ENCODE results near the gene THAP4. TPM values are rescaled to one million over a fixed set of nuclear protein-coding genes. Genes with fewer than 3 reads are reported as not detected.

THAP4 gene, protein sequence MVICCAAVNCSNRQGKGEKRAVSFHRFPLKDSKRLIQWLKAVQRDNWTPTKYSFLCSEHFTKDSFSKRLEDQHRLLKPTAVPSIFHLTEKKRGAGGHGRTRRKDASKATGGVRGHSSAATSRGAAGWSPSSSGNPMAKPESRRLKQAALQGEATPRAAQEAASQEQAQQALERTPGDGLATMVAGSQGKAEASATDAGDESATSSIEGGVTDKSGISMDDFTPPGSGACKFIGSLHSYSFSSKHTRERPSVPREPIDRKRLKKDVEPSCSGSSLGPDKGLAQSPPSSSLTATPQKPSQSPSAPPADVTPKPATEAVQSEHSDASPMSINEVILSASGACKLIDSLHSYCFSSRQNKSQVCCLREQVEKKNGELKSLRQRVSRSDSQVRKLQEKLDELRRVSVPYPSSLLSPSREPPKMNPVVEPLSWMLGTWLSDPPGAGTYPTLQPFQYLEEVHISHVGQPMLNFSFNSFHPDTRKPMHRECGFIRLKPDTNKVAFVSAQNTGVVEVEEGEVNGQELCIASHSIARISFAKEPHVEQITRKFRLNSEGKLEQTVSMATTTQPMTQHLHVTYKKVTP
- total RNA-seq, result 43.9 TPM
- 10 to 100 TPM; 36.3 to 51.7 (median 43.9) TPM for polyA plus RNA-seq (ENCODE audit: insufficient read depth in 1 of 8, insufficient read length in 8 of 8, low replicate concordance in 1 of 8)
- long read RNA-seq, donor 1, transcript THAP4-204 (6 exons, 2,367 nt), result major isoform, 5 of 6 reads
- long read RNA-seq, donor 1, partial matches to known transcripts, result 0 of 6 reads
- long read RNA-seq, donor 1, other reads (novel, unspliced or antisense), result 0 of 6 reads
- long read RNA-seq, donor 2, result 0 reads
- long read RNA-seq, donor 3, transcript THAP4-204 (6 exons, 2,367 nt), result major isoform, 12 of 20 reads
- long read RNA-seq, donor 3, partial matches to known transcripts, result 6 of 20 reads
- long read RNA-seq, donor 3, other reads (novel, unspliced or antisense), result 0 of 20 reads
- long read RNA-seq, donor 4, partial matches to known transcripts, result 14 of 22 reads
- long read RNA-seq, donor 4, other reads (novel, unspliced or antisense), result 0 of 22 reads
- long read RNA-seq, donor 5, transcript THAP4-204 (6 exons, 2,367 nt), result major isoform, 9 of 37 reads
- long read RNA-seq, donor 5, partial matches to known transcripts, result 27 of 37 reads
- long read RNA-seq, donor 5, other reads (novel, unspliced or antisense), result 0 of 37 reads
- long read RNA-seq, donor 6, transcript THAP4-202 (5 exons, 785 nt), result minor isoform, 6 of 35 reads
- long read RNA-seq, donor 6, transcript THAP4-204 (6 exons, 2,367 nt), result major isoform, 7 of 35 reads
- long read RNA-seq, donor 6, partial matches to known transcripts, result 22 of 35 reads
- long read RNA-seq, donor 6, other reads (novel, unspliced or antisense), result 0 of 35 reads
- long read RNA-seq, donor 7, partial matches to known transcripts, result 7 of 14 reads
- long read RNA-seq, donor 7, other reads (novel, unspliced or antisense), result 0 of 14 reads
- long read RNA-seq, donor 8, partial matches to known transcripts, result 10 of 15 reads
- long read RNA-seq, donor 8, other reads (novel, unspliced or antisense), result 0 of 15 reads
- long read RNA-seq, donor 9, transcript THAP4-202 (5 exons, 785 nt), result major isoform, 10 of 31 reads
- long read RNA-seq, donor 9, partial matches to known transcripts, result 19 of 31 reads
- long read RNA-seq, donor 9, other reads (novel, unspliced or antisense), result 0 of 31 reads
- long read RNA-seq, donor 10, partial matches to known transcripts, result 15 of 22 reads
- long read RNA-seq, donor 10, other reads (novel, unspliced or antisense), result 0 of 22 reads
- long read RNA-seq, donor 11, transcript THAP4-202 (5 exons, 785 nt), result major isoform, 5 of 8 reads
- long read RNA-seq, donor 11, partial matches to known transcripts, result 0 of 8 reads
- long read RNA-seq, donor 11, other reads (novel, unspliced or antisense), result 0 of 8 reads

DNA sequence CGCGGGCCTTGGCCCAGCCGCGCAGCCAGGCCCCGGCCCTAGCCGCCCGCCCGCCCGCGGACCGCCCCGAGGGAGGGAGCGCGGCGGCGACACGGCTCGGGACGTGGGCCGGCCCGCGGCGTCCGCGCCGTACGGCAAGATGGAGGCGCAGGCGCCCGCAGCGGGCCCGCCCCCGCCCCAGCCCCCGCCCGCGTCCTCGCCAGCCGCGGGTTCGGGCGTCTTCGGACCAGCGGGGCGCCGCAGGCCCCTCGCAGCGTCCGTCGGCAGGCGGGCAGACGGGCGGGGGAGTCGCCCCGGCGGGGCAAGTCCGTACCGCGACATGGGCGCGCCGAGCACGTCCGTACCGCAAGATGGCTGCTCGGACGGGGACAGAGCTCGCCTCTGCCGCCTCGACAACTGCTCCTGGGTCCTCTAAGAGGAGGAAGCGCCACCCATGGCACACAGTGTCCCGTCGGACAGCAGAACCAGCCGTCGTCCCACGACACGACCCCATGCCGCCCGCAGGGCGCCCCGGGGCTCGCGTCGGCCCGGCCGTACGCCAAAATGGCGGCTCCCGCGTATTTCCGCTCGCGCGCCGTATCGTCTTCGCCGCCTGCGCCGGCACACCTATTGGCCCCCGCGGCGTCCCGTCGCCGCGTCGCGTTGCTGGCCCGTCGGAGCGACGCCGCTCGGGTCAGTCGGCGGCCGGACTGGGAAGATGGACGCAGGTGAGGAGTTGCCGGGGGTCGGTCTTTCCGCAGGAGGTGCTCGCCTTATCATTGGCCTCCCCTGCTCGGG is at the start of gene THAP4, which contains the start of gene ATG4B:
Gene THAP4 (minus strand): TSS at position 141 of the 777 bp plus-strand sequence. CDS start 141 bp downstream, outside the sequence.
Gene ATG4B (plus strand): TSS at position 676 of the 777 bp plus-strand sequence. CDS start 22 bp downstream, at position 698.
- under 1% methylated on average over 123 of the region's 123 CpGs for WGBS (ENCODE audit: insufficient coverage)

DNA sequence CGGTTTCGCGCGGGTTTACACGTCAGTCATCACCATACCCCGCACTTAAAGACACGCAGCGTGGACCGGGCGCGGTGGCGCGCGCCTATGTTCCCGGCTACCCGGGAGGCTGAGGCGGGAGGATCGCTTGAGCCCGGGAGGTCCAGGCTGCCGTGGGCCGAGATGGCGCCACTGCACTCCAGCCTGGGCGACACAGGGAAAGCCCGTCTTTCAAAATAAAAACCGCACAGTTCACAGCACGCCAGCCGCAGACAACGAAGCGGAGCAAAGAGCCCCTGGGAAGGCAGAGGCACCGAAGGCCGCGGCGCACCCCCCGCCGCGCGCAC is 49.3 kb upstream of the THAP4 start:
- Histone ChIP-seq H3K36me3 (ENCODE audit: control insufficient read depth, insufficient read depth, low read length) (peaks cover 56% of the 10 kb centered on the region), H3K27ac (ENCODE audit: low read length) (peak overlapping the region; percentile 55), H3K27me3 (ENCODE audit: control insufficient read depth, insufficient read depth, low read length) (no peaks in the 10 kb centered on the region), H3K4me3 (ENCODE audit: low read length) (peak overlapping the region; percentile 74), H3K9me3 (replicated peaks; ENCODE audit: control insufficient read depth, low read depth, low read length) (no peaks in the 10 kb centered on the region), H3K4me1 (ENCODE audit: control insufficient read depth, insufficient read depth, low read length) (peaks cover 19% of the 10 kb centered on the region)
- no peak for DNase-seq
- 0% methylated on average over 33 of the region's 37 CpGs for WGBS (ENCODE audit: insufficient coverage)

More for the DNA sequence above, at the start of gene THAP4, which contains the start of gene ATG4B:
- DNase-seq, result peak; percentile 96
- Histone ChIP-seq H3K36me3 (ENCODE audit: control insufficient read depth, insufficient read depth, low read length) (peaks cover 37% of the 10 kb centered on the region), H3K27ac (ENCODE audit: low read length) (peak within 1 kb of the TSS; percentile 99), H3K27me3 (ENCODE audit: control insufficient read depth, insufficient read depth, low read length) (no peaks in the 10 kb centered on the region), H3K9me3 (replicated peaks; ENCODE audit: control insufficient read depth, low read depth, low read length) (peaks cover 3% of the 10 kb centered on the region), H3K4me3 (ENCODE audit: low read length) (peak within 1 kb of the TSS; percentile 86), H3K4me1 (ENCODE audit: control insufficient read depth, insufficient read depth, low read length) (peaks cover 29% of the 10 kb centered on the region)

DNA sequence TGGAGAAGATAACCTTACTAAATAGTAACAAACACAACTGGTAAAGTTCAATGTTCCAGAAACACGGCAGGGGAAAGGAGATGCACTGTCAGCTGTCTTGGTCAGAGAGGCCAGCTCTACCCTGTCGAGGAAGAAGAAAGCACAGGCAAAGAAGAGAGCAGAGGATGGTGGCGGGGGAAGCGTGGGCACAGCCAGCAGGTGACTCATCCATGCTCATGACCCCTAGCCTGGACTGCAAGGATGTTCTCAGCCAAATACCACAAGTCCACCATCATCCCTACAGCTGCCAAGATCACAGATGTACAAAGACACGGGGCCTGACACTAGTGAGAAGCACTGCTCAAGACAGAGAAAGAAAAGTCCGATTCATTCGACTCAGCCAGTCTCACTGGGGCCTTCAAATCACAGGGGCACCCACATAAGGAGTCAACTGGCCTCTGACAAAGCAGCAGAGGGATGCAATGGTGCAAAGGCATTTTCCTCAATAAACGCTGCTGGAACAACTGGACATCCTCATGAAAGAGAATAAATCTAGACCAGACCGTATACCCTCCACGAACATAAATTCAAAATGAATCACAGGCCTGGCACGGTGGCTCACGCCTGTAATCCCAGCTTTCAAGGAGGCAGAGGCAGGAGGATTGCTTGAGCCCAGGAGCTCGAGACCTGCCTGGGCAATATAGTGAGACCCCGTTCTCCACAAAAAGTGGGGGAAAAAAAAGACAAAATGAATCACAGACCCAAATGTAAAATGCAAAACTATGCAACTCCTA is 44.1 kb upstream of the THAP4 start:
- Histone ChIP-seq H3K9me3 (replicated peaks; ENCODE audit: control insufficient read depth, low read depth, low read length) (no peaks in the 10 kb centered on the region), H3K27me3 (ENCODE audit: control insufficient read depth, insufficient read depth, low read length) (no peaks in the 10 kb centered on the region), H3K4me3 (ENCODE audit: low read length) (no peak overlapping the region), H3K36me3 (ENCODE audit: control insufficient read depth, insufficient read depth, low read length) (peaks cover 88% of the 10 kb centered on the region), H3K27ac (ENCODE audit: low read length) (no peak overlapping the region), H3K4me1 (ENCODE audit: control insufficient read depth, insufficient read depth, low read length) (peaks cover 4% of the 10 kb centered on the region)
- no peak for DNase-seq
- 75% methylated on average over 11 of the region's 14 CpGs for whole genome bisulfite sequencing (ENCODE audit: insufficient coverage)

DNA sequence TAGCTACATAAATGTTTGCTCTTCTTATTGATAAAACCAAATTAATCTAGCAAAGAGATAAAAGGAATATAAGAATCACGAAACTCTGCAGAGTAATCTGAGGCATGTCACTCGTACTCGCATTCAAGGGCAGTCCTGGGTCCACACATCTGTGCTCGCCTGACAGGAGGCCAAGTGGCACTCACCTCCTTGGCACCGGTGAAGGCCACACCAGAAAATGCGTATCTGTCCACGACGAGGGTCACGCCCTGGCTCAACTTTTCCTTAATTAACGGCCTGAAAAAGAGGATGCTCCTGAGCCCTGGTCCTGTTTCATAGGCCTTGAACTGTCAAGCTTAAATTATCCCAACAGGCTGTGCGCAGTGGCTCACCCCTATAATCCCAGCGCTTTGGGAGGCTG is 43.1 kb upstream of the THAP4 start:
- 93% methylated on average over 11 of the region's 12 CpGs for WGBS (ENCODE audit: insufficient coverage)
- DNase-seq, result no peak
- Histone ChIP-seq H3K4me3 (ENCODE audit: low read length) (no peak overlapping the region), H3K4me1 (ENCODE audit: control insufficient read depth, insufficient read depth, low read length) (no peaks in the 10 kb centered on the region), H3K9me3 (replicated peaks; ENCODE audit: control insufficient read depth, low read depth, low read length) (no peaks in the 10 kb centered on the region), H3K27me3 (ENCODE audit: control insufficient read depth, insufficient read depth, low read length) (no peaks in the 10 kb centered on the region), H3K27ac (ENCODE audit: low read length) (no peak overlapping the region), H3K36me3 (ENCODE audit: control insufficient read depth, insufficient read depth, low read length) (peaks cover 92% of the 10 kb centered on the region)

DNA sequence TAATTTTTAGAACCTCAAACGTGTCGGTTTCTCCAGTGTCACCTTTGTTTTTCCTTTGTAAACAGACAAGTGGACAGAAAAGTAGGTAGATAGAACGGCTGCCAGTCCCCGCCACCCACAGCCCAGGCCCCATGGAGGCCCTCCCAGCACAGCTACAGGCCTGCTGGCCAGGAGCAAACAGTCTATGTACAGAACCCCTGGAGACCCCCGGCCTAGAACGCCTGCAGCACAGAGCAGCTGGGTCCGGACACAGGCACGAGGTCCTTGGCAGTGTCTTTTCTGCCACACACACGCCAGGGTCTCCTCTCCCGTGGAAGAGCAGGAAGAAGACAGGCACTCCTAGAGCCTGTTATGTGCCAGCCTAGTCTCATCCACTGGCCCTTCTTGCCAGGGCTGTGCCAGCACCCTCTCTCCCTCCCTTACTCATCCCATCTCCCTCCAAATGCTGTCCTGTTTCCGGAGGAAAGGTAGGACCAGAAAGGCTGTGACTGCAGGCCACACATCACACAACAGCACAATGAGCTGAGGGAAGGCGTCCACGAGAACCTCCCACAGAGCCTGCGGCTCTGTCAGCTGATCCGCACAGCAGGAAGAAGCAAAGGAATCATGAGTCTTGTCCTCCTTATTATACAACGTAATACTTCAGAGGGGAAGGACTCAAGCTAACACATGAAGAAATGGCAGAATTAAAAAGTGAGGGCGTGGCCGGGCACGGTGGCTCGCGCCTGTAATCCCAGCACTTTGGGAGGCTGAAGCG is 42.0 kb upstream of the THAP4 start:
- Histone ChIP-seq H3K36me3 (ENCODE audit: control insufficient read depth, insufficient read depth, low read length) (peaks cover 92% of the 10 kb centered on the region), H3K9me3 (replicated peaks; ENCODE audit: control insufficient read depth, low read depth, low read length) (no peaks in the 10 kb centered on the region), H3K27me3 (ENCODE audit: control insufficient read depth, insufficient read depth, low read length) (no peaks in the 10 kb centered on the region), H3K4me1 (ENCODE audit: control insufficient read depth, insufficient read depth, low read length) (no peaks in the 10 kb centered on the region), H3K4me3 (ENCODE audit: low read length) (no peak overlapping the region), H3K27ac (ENCODE audit: low read length) (no peak overlapping the region)
- WGBS (ENCODE audit: insufficient coverage), result 88% methylated on average over 15 of the region's 22 CpGs
- no peak for DNase-seq

DNA sequence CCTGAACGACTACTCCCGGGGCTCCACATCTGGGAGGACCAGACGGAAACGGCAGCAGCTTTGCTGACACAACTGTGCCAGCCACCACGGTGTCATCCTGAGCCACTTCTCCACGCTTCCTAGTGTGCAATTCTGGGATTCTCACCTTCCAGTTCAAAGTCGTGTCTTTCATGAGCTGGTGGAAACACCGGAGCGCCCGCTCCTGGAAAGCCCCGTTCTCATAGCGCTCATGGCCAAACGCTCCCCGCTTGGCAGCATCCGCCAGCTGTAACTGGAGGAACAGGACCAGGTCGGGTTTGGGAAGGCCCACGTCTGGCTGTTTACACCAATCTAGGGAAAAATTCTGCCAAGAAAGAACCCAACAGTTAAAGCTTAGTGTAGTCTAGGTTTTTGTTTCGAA is 41.3 kb upstream of the THAP4 start:
- Histone ChIP-seq H3K4me3 (ENCODE audit: low read length) (no peak overlapping the region), H3K27ac (ENCODE audit: low read length) (no peak overlapping the region), H3K36me3 (ENCODE audit: control insufficient read depth, insufficient read depth, low read length) (peaks cover 87% of the 10 kb centered on the region), H3K9me3 (replicated peaks; ENCODE audit: control insufficient read depth, low read depth, low read length) (no peaks in the 10 kb centered on the region), H3K27me3 (ENCODE audit: control insufficient read depth, insufficient read depth, low read length) (no peaks in the 10 kb centered on the region), H3K4me1 (ENCODE audit: control insufficient read depth, insufficient read depth, low read length) (no peaks in the 10 kb centered on the region)
- no peak for DNase-seq
- WGBS (ENCODE audit: insufficient coverage), result 90% methylated on average over 18 of the region's 18 CpGs

DNA sequence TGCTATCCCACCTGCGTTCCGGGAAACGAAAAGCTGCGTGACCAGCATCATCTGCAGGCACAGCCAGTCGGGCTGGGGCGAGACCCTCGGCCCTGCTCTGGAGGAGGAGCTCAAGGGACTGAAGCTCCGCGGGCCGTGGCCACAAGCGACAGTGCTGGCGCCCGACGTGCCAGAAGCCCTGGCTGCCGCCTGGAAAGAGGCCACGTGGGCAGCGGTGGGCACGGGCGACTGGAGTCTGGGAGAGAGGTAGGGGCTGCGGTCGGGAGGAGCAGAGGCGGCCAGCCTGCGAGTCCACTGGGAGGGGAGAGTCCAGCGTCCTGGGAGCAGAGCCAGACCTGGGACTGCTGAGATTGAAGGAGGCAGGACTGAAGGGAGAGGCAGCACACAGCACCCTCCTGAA is 40.4 kb upstream of the THAP4 start:
- Histone ChIP-seq H3K9me3 (replicated peaks; ENCODE audit: control insufficient read depth, low read depth, low read length) (no peaks in the 10 kb centered on the region), H3K4me1 (ENCODE audit: control insufficient read depth, insufficient read depth, low read length) (no peaks in the 10 kb centered on the region), H3K4me3 (ENCODE audit: low read length) (no peak overlapping the region), H3K27ac (ENCODE audit: low read length) (no peak overlapping the region), H3K27me3 (ENCODE audit: control insufficient read depth, insufficient read depth, low read length) (no peaks in the 10 kb centered on the region), H3K36me3 (ENCODE audit: control insufficient read depth, insufficient read depth, low read length) (peaks cover 82% of the 10 kb centered on the region)
- no peak for DNase-seq
- WGBS (ENCODE audit: insufficient coverage), result 91% methylated on average over 24 of the region's 24 CpGs

DNA sequence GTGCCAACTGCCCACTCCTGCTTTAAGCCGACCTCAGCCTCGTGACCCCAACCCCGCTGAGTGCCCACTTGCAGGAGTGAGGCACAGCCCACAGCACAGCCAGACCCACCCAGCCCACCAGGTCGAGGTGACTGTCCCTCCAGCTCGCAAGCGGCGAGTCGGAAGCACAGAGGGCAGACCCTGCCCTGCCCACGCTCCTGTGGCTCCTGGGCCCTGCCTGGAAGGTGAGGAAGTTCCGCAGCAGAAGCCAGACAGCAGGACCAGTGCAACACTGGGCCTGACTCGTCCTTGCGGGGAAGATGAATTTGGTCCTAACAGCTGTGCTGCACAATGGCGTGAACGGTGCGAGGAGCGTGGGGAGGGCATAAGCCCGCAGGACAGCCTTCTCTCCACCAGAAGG is 39.7 kb upstream of the THAP4 start:
- Histone ChIP-seq H3K27ac (ENCODE audit: low read length) (no peak overlapping the region), H3K27me3 (ENCODE audit: control insufficient read depth, insufficient read depth, low read length) (no peaks in the 10 kb centered on the region), H3K4me3 (ENCODE audit: low read length) (no peak overlapping the region), H3K4me1 (ENCODE audit: control insufficient read depth, insufficient read depth, low read length) (no peaks in the 10 kb centered on the region), H3K36me3 (ENCODE audit: control insufficient read depth, insufficient read depth, low read length) (peaks cover 82% of the 10 kb centered on the region), H3K9me3 (replicated peaks; ENCODE audit: control insufficient read depth, low read depth, low read length) (no peaks in the 10 kb centered on the region)
- 92% methylated on average over 13 of the region's 17 CpGs for WGBS (ENCODE audit: insufficient coverage)
- no peak for DNase-seq

Measured in muscle of leg (tissue), 16 donors.